Choroid plexus epithelial cell (primary cell): ENCODE measurements around the gene CADPS.

Source experiments
- DNase-seq: peaks from one replicate; pipeline ENCODE4 v3.0.0-alpha.2; 2010; ENCODE audit warnings: low read depth
- H3K4me3 ChIP-seq: 2 replicates; pipeline ENCODE4 v1.5.1; 2011; ENCODE audit warnings: low read depth, mild to moderate bottlenecking, control low read depth, low read length, moderate library complexity
- CTCF ChIP-seq: conservative IDR thresholded peaks from 2 replicates; pipeline ENCODE4 v1.5.1; 2011; ENCODE audit warnings: low read depth, mild to moderate bottlenecking, control low read depth, inconsistent platforms, low read length, moderate library complexity

Gene CADPS

GRCh38 chr3:62703451-62704167 is 171.6 kb downstream of the CADPS start:
- no peak for TF ChIP-seq CTCF
- no peak overlapping the region for H3K4me3 ChIP-seq
- DNase-seq: peak; percentile 2

- no peak for TF ChIP-seq CTCF
- H3K4me3 ChIP-seq: no peak overlapping the region
- DNase-seq: no peak
Observed at GRCh38 chr3:62700357-62700756, 174.9 kb downstream of the CADPS start.

GRCh38 chr3:62699728-62700127 is 175.5 kb downstream of the CADPS start:
- no peak for DNase-seq
- no peak overlapping the region for H3K4me3 ChIP-seq
- TF ChIP-seq CTCF: no peak

GRCh38 chr3:62696011-62696410 is 179.2 kb downstream of the CADPS start:
- no peak for DNase-seq
- H3K4me3 ChIP-seq: no peak overlapping the region
- TF ChIP-seq CTCF: no peak

- H3K4me3 ChIP-seq: no peak overlapping the region
- no peak for DNase-seq
- no peak for TF ChIP-seq CTCF
Observed at GRCh38 chr3:62688812-62689211, 186.4 kb downstream of the CADPS start.

GRCh38 chr3:62688050-62688449 is 187.2 kb downstream of the CADPS start:
- no peak for TF ChIP-seq CTCF
- no peak for DNase-seq
- no peak overlapping the region for H3K4me3 ChIP-seq
